HepG2 (cell line): Measurements from ENCODE around the gene NRDE2. TPM values are rescaled to one million over a fixed set of nuclear protein-coding genes. Genes with fewer than 3 reads are reported as not detected.

Experiments
- ATAC-seq: fragments of 200-7000 bp; cut with Tn5 transposase; 3 replicates; pipeline ENCODE4 v1.9.1; 2020; ENCODE audit warnings: mild to moderate bottlenecking, moderate library complexity
- BruUV-seq: library from RNA; stranded (reverse); fragments of 400-500 nt; replicated peaks from 2 replicates; lab custom pipeline; 2021; lab: Mats Ljungman, UMichigan
- CTCF ChIA-PET: fragments of 300-600 bp; formaldehyde crosslinking; extraction: SDS; loops from one replicate; lab custom pipeline; 2021; ENCODE audit warnings: low total read pairs, inconsistent platforms, low intra/inter-chr PET ratio; lab: Yijun Ruan, JAX
- POLR2A ChIA-PET: fragments of 350-600 bp; sonication (Branson Sonifier 250); formaldehyde crosslinking; loops from one replicate; lab custom pipeline; 2020; ENCODE audit warnings: antibody characterized with exemption, inconsistent platforms; lab: Yijun Ruan, JAX
- DNase-seq: peaks from one replicate; pipeline ENCODE4 v3.0.0-alpha.2; 2015; ENCODE audit warnings: low spot score
- FAIRE-seq: peaks from 3 replicates; lab custom pipeline; 2011; peaks lifted over from hg19 to GRCh38; lab: Jason Lieb, UNC
- H2AFZ ChIP-seq: one replicate; pipeline ENCODE4 v1.6.1; 2011; ENCODE audit warnings: low read length, inconsistent platforms
- H3K27ac ChIP-seq: fragments of 300-600 bp; 3 replicates; pipeline ENCODE4 v1.8.0; 2011; ENCODE audit warnings: mixed run types, mild to moderate bottlenecking, mixed read lengths, low read length, inconsistent platforms; ENCODE audit not compliant: insufficient read depth; ENCODE audit errors: extremely low read length
- H3K27me3 ChIP-seq, 2 experiments: fragments of 200-600 bp in 1 of 2; 2 replicates in 1 of 2; 3 replicates in 1 of 2; pipeline versions ENCODE4 v1.6.0 to v1.8.0; 2011; ENCODE audit warnings: low read length in 2 of 2, mild to moderate bottlenecking in 2 of 2, moderate library complexity in 2 of 2, inconsistent platforms in 1 of 2; ENCODE audit not compliant: insufficient read depth in 2 of 2, control insufficient read depth in 1 of 2
- H3K36me3 ChIP-seq, 2 experiments: fragments of 200-600 bp in 1 of 2; replicated peaks in 1 of 2; 2 replicates in 1 of 2; 3 replicates in 1 of 2; pipeline versions ENCODE4 v1.5.1 to v1.8.0; 2011; ENCODE audit warnings: low read length in 2 of 2, inconsistent platforms in 1 of 2; ENCODE audit not compliant: insufficient read depth in 2 of 2, control insufficient read depth in 1 of 2
- H3K4me1 ChIP-seq: 2 replicates; pipeline ENCODE4 v1.5.1; 2012; ENCODE audit warnings: low read length, inconsistent platforms; ENCODE audit not compliant: insufficient read depth
- H3K4me2 ChIP-seq: 2 replicates; pipeline ENCODE4 v1.6.0; 2011; ENCODE audit warnings: low read depth, low read length, inconsistent platforms
- H3K4me3 ChIP-seq, 3 experiments: fragments of 200-600 bp in 1 of 3; sonication (generic), shearing (Covaris generic) in 1 of 3; replicated peaks in 1 of 3; 2 replicates each; pipeline ENCODE4 v1.5.1; 2011 to 2016; ENCODE audit warnings: low read length in 3 of 3, inconsistent platforms in 2 of 3, low read depth in 2 of 3, mild to moderate bottlenecking in 2 of 3, control low read depth in 1 of 3, mixed read lengths in 1 of 3; ENCODE audit not compliant: insufficient read depth in 1 of 3
- H3K79me2 ChIP-seq: one replicate; pipeline ENCODE4 v1.6.1; 2011; ENCODE audit warnings: low read length, inconsistent platforms; ENCODE audit not compliant: insufficient read depth
- H3K9ac ChIP-seq: 2 replicates; pipeline ENCODE4 v1.6.0; 2011; ENCODE audit warnings: mild to moderate bottlenecking, low read depth, low read length, inconsistent platforms; ENCODE audit not compliant: insufficient read depth
- H3K9me3 ChIP-seq: 2 replicates; pipeline ENCODE4 v1.5.1; 2012; ENCODE audit warnings: mild to moderate bottlenecking, low read length
- H4K20me1 ChIP-seq: 2 replicates; pipeline ENCODE4 v1.6.0; 2011; ENCODE audit warnings: inconsistent platforms, mild to moderate bottlenecking, low read length, moderate library complexity; ENCODE audit not compliant: insufficient read depth
- ETS1 ChIP-seq: sonication (generic); formaldehyde crosslinking; IDR thresholded peaks from 2 replicates; pipeline ENCODE4 v1.4.0; 2020; ENCODE audit warnings: missing genetic modification reagents
- GMEB1 ChIP-seq: sonication (generic); formaldehyde crosslinking; IDR thresholded peaks from 2 replicates; pipeline ENCODE4 v1.5.1; 2020; ENCODE audit warnings: missing genetic modification reagents, mild to moderate bottlenecking, borderline replicate concordance
- KAT8 ChIP-seq: IDR thresholded peaks from 2 replicates; pipeline ENCODE4 v1.6.1; 2016; ENCODE audit warnings: missing genetic modification reagents, missing compliant biosample characterization
- KDM6A ChIP-seq: IDR thresholded peaks from 2 replicates; pipeline ENCODE4 v1.6.1; 2016; ENCODE audit warnings: low read depth
- MZF1 ChIP-seq: sonication (generic); formaldehyde crosslinking; IDR thresholded peaks from 2 replicates; pipeline ENCODE4 v1.8.1; 2023; ENCODE audit warnings: mild to moderate bottlenecking, missing genetic modification reagents, borderline replicate concordance
- SRF ChIP-seq: IDR thresholded peaks from 2 replicates; pipeline ENCODE4 v1.6.1; 2011; ENCODE audit warnings: mild to moderate bottlenecking, low read depth, low read length, moderate library complexity
- TBL1XR1 ChIP-seq: fragments of 150-350 bp; IDR thresholded peaks from 2 replicates; pipeline ENCODE4 v1.6.1; 2014; ENCODE audit warnings: borderline replicate concordance, low read length; ENCODE audit not compliant: partially characterized antibody
- TEF ChIP-seq: sonication (generic); formaldehyde crosslinking; IDR thresholded peaks from 2 replicates; pipeline ENCODE4 v1.5.0; 2020; ENCODE audit warnings: missing genetic modification reagents
- ZMYM2 ChIP-seq: sonication (generic); formaldehyde crosslinking; IDR thresholded peaks from 2 replicates; pipeline ENCODE4 v1.8.0; 2022; ENCODE audit warnings: mild to moderate bottlenecking, missing genetic modification reagents
- ZNF20 ChIP-seq: sonication (generic); formaldehyde crosslinking; IDR thresholded peaks from 2 replicates; pipeline ENCODE4 v1.4.0; 2020; ENCODE audit warnings: mild to moderate bottlenecking, moderate library complexity, missing genetic modification reagents
- ZNF235 ChIP-seq: sonication (generic); formaldehyde crosslinking; IDR thresholded peaks from 2 replicates; pipeline ENCODE4 v1.8.1; 2023; ENCODE audit warnings: mild to moderate bottlenecking, missing genetic modification reagents, borderline replicate concordance
- ZNF329 ChIP-seq: sonication (generic); formaldehyde crosslinking; IDR thresholded peaks from 2 replicates; pipeline ENCODE4 v1.9.0; 2021; ENCODE audit warnings: low read depth, mild to moderate bottlenecking, missing genetic modification reagents
- ZNF549 ChIP-seq: sonication (generic); formaldehyde crosslinking; IDR thresholded peaks from 2 replicates; pipeline ENCODE4 v1.5.0; 2020; ENCODE audit warnings: missing genetic modification reagents
- ZNF576 ChIP-seq: sonication (generic); formaldehyde crosslinking; IDR thresholded peaks from 2 replicates; pipeline ENCODE4 v1.4.0; 2020; ENCODE audit warnings: mild to moderate bottlenecking, missing genetic modification reagents
- ZNF713 ChIP-seq: sonication (generic); formaldehyde crosslinking; IDR thresholded peaks from 2 replicates; pipeline ENCODE4 v1.4.0; 2020; ENCODE audit warnings: mild to moderate bottlenecking, missing genetic modification reagents
- ZNF850 ChIP-seq: sonication (generic); formaldehyde crosslinking; conservative IDR thresholded peaks from 2 replicates; pipeline ENCODE4 v1.9.0; 2021; ENCODE audit warnings: mild to moderate bottlenecking, missing genetic modification reagents
- WGBS: methylation state at CpG from one replicate; pipeline ENCODE4 v1.1.6; 2017; ENCODE audit warnings: low lambda C conversion rate; 5-methylcytosine and 5-hydroxymethylcytosine counted together
- in situ Hi-C: cut with HindIII; loops from 2 replicates; pipeline ENCODE4 v1.10.0; 2017; ENCODE audit warnings: low pct_unique_long_range_greater_than_20kb; ENCODE audit not compliant: extremely low pct_ligation_motif_present
- intact Hi-C: fragments of 100-400 bp; cut with micrococcal nuclease; formaldehyde crosslinking; loops from one replicate; pipeline ENCODE4 v1.10.0; 2022; ENCODE audit not compliant: unreplicated experiment
- polyA plus RNA-seq, 8 experiments: library from polyadenylated mRNA; depleted of rRNA in 3 of 8; stranded (reverse) in 7 of 8; unstranded in 1 of 8; fragments of >200 nt; fragmentation: Illumina TruSeq in 4 of 8; extraction: Trizol in 4 of 8; gene quantifications; 2 replicates each; pipeline versions ENCODE4 v1.2.1 to v1.2.3, GENCODE V29; 2011 to 2016; ENCODE audit warnings: low read depth in 4 of 8, missing spikeins in 1 of 8, mixed read lengths in 1 of 8; ENCODE audit not compliant: insufficient read depth in 1 of 8
- total RNA-seq, 5 experiments: library from RNA; depleted of rRNA; stranded (reverse); fragments of >200 nt; fragmentation: Illumina TruSeq; extraction: Trizol; gene quantifications; 2 replicates each; pipeline ENCODE4 v1.2.3, GENCODE V29; 2016; ENCODE audit warnings: low read depth in 1 of 5

The NRDE2 gene
- total and polyA plus RNA-seq, 2 of the 13 experiments (the other 11 are each of a cell fraction or from before 2014, with no cell fraction given) = 5.6 to 12.5 TPM

- TF ChIP-seq MZF1 (CRISPR knock-in tag) (no peak), ZNF329 (CRISPR knock-in tag) (no peak), KDM6A (no peak), KAT8 (no peak), ZNF20 (CRISPR knock-in tag) (no peak), TBL1XR1 (no peak), SRF (no peak), TEF (CRISPR knock-in tag) (no peak)
- TF ChIP-seq, all 625 proteins: peak for 0
- Histone ChIP-seq H3K4me2 (no peak overlapping the region), H3K4me3 (no peak overlapping the region), H3K27ac (no peak overlapping the region), H3K4me1 (no peaks in the 10 kb centered on the region), H3K27me3 (no peaks in the 10 kb centered on the region), H3K36me3 (no peaks in the 10 kb centered on the region), H3K79me2 (no peaks in the 10 kb centered on the region), H4K20me1 (no peaks in the 10 kb centered on the region), H3K9ac (no peak overlapping the region), H2AFZ (no peak overlapping the region), H3K9me3 (no peaks in the 10 kb centered on the region)
- DNase-seq (no peak), ATAC-seq (no peak), FAIRE-seq (no peak)
- no TSS peak for BruUV-seq
- in situ Hi-C loops = no loop called here
- CTCF ChIA-PET = no interaction called here
- POLR2A ChIA-PET = no interaction called here
- intact Hi-C loops = no loop called here
- WGBS = 15% methylated on average over 2 of the region's 2 CpGs
Observed at GRCh38 chr14:90348270-90348669, 16.5 kb upstream of the NRDE2 start.

- no peaks in the 10 kb centered on the region for H3K79me2 ChIP-seq
- no peaks in the 10 kb centered on the region for H3K4me1 ChIP-seq
- H3K9ac ChIP-seq = no peak overlapping the region
- H3K4me3 ChIP-seq = no peak overlapping the region
- BruUV-seq = no TSS peak
- H4K20me1 ChIP-seq = no peaks in the 10 kb centered on the region
- no peak for FAIRE-seq
- H3K9me3 ChIP-seq = no peaks in the 10 kb centered on the region
- no peak overlapping the region for H3K4me2 ChIP-seq
- intact Hi-C loops (no loop called here), in situ Hi-C loops (no loop called here)
- DNase-seq = no peak
- no peak for ATAC-seq
- ChIA-PET POLR2A (interaction anchor here (1.3 kb wide), 1 partner anchor 414 kb away, joined by 3 read pairs; no protein-coding TSS in a partner anchor), CTCF (no interaction called here)
- no peak overlapping the region for H2AFZ ChIP-seq
- no peaks in the 10 kb centered on the region for H3K36me3 ChIP-seq
- H3K27me3 ChIP-seq = no peaks in the 10 kb centered on the region
- H3K27ac ChIP-seq = no peak overlapping the region
- no peak for TF ChIP-seq ZNF576 (CRISPR knock-in tag)
- TF ChIP-seq ZNF235 (CRISPR knock-in tag) = no peak
- no peak for TF ChIP-seq ZNF850
- TF ChIP-seq ZNF713 (CRISPR knock-in tag) = no peak
- no peak for TF ChIP-seq ETS1 (CRISPR knock-in tag)
- TF ChIP-seq ZMYM2 (CRISPR knock-in tag) = no peak
- TF ChIP-seq ZNF549 = no peak
- TF ChIP-seq GMEB1 (CRISPR knock-in tag) = no peak
Observed at GRCh38 chr14:90345239-90345557, 13.5 kb upstream of the NRDE2 start.
